Measurements from ENCODE around the gene ABCA1. TPM values are rescaled to one million over a fixed set of nuclear protein-coding genes. Genes with fewer than 3 reads are reported as not detected.

The ABCA1 gene
- total RNA-seq, 1 experiment from 2014 or later: 2.3 TPM

GRCh38 chr9:104883169-104883568, 44.8 kb downstream of the ABCA1 start:
- Histone ChIP-seq H3K27me3 (ENCODE audit: low read length) (no peaks in the 10 kb centered on the region), H2AFZ (ENCODE audit: low read length) (no peak overlapping the region), H3K4me2 (ENCODE audit: low read length) (no peak overlapping the region), H3K36me3 (ENCODE audit: low read depth, low read length) (no peaks in the 10 kb centered on the region), H3K9me2 (replicated peaks; ENCODE audit: low read length) (no peaks in the 10 kb centered on the region), H3K27ac (ENCODE audit: low read length) (no peak overlapping the region), H3K9ac (ENCODE audit: low read length) (no peak overlapping the region), H3K9me3 (ENCODE audit: low read length) (no peaks in the 10 kb centered on the region), H4K20me1 (ENCODE audit: low read length) (no peaks in the 10 kb centered on the region), H3F3A (ENCODE audit: low read length, unreplicated experiment) (no peaks in the 10 kb centered on the region), H3K4me3 (ENCODE audit: low read length) (no peak overlapping the region), H3K79me2 (ENCODE audit: low read length) (no peaks in the 10 kb centered on the region), H3K4me1 (ENCODE audit: insufficient read depth, low read length) (no peaks in the 10 kb centered on the region)
- intact Hi-C loops (cut with micrococcal nuclease): no loop called here
- ChIA-PET POLR2A (ENCODE audit: unreplicated experiment) (no interaction called here), CTCF (no interaction called here)
- no peak for DNase-seq
- ATAC-seq: no peak
- no peak for TF ChIP-seq EZH2phosphoT487 (IDR thresholded peaks at IDR 0.05; ENCODE audit: borderline replicate concordance, low read length)
- no TSS peak for BruUV-seq (replicated peaks)

DNA sequence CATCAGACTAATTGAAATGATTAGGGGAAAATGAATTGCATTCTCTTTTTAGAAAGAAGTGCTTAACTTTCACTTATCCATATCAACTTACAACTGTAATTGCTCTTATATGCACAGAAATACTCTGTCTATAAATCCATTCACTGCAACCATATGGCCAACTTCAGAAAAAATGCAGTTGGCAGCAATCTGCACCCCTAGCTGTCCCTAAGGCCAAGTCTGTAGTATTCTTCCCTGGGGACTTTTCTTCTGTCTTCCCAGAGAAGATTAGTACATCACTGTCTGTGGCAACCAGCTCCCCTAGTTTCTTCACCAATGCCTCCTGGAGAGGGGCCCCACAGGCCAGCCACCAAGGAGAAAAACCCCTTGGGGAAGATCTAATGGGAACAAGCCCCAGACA, 45.4 kb downstream of the ABCA1 start:
- Histone ChIP-seq H4K20me1 (ENCODE audit: low read length) (no peaks in the 10 kb centered on the region), H3K4me1 (ENCODE audit: insufficient read depth, low read length) (no peaks in the 10 kb centered on the region), H2AFZ (ENCODE audit: low read length) (no peak overlapping the region), H3K4me2 (ENCODE audit: low read length) (no peak overlapping the region), H3K9ac (ENCODE audit: low read length) (no peak overlapping the region), H3F3A (ENCODE audit: low read length, unreplicated experiment) (no peaks in the 10 kb centered on the region), H3K27ac (ENCODE audit: low read length) (no peak overlapping the region), H3K9me2 (replicated peaks; ENCODE audit: low read length) (no peaks in the 10 kb centered on the region), H3K36me3 (ENCODE audit: low read depth, low read length) (no peaks in the 10 kb centered on the region), H3K9me3 (ENCODE audit: low read length) (no peaks in the 10 kb centered on the region), H3K27me3 (ENCODE audit: low read length) (no peaks in the 10 kb centered on the region), H3K79me2 (ENCODE audit: low read length) (no peaks in the 10 kb centered on the region), H3K4me3 (ENCODE audit: low read length) (no peak overlapping the region)
- BruUV-seq (replicated peaks): no TSS peak
- intact Hi-C loops (cut with micrococcal nuclease): no loop called here
- ATAC-seq (no peak), DNase-seq (no peak)
- ChIA-PET POLR2A (ENCODE audit: unreplicated experiment) (no interaction called here), CTCF (no interaction called here)
- no peak for TF ChIP-seq EZH2 (IDR thresholded peaks at IDR 0.05; ENCODE audit: low read length, unreplicated experiment)
- TF ChIP-seq, protein P1, sequence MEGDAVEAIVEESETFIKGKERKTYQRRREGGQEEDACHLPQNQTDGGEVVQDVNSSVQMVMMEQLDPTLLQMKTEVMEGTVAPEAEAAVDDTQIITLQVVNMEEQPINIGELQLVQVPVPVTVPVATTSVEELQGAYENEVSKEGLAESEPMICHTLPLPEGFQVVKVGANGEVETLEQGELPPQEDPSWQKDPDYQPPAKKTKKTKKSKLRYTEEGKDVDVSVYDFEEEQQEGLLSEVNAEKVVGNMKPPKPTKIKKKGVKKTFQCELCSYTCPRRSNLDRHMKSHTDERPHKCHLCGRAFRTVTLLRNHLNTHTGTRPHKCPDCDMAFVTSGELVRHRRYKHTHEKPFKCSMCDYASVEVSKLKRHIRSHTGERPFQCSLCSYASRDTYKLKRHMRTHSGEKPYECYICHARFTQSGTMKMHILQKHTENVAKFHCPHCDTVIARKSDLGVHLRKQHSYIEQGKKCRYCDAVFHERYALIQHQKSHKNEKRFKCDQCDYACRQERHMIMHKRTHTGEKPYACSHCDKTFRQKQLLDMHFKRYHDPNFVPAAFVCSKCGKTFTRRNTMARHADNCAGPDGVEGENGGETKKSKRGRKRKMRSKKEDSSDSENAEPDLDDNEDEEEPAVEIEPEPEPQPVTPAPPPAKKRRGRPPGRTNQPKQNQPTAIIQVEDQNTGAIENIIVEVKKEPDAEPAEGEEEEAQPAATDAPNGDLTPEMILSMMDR (conservative IDR thresholded peaks at IDR 0.05; ENCODE audit: low read depth, low read length): no peak
- TF ChIP-seq EZH2phosphoT487 (IDR thresholded peaks at IDR 0.05; ENCODE audit: borderline replicate concordance, low read length): no peak

- POLR2A ChIA-PET (ENCODE audit: unreplicated experiment): no interaction called here
- DNase-seq (no peak), ATAC-seq (no peak)
- Histone ChIP-seq H3K9me2 (replicated peaks; ENCODE audit: low read length) (no peaks in the 10 kb centered on the region), H2AFZ (ENCODE audit: low read length) (no peak overlapping the region), H3K4me2 (ENCODE audit: low read length) (no peak overlapping the region), H3K27ac (ENCODE audit: low read length) (no peak overlapping the region), H3K27me3 (ENCODE audit: low read length) (no peaks in the 10 kb centered on the region), H3K4me1 (ENCODE audit: insufficient read depth, low read length) (no peaks in the 10 kb centered on the region), H3K9me3 (ENCODE audit: low read length) (no peaks in the 10 kb centered on the region), H3K36me3 (ENCODE audit: low read depth, low read length) (no peaks in the 10 kb centered on the region), H3K4me3 (ENCODE audit: low read length) (no peak overlapping the region), H3K79me2 (ENCODE audit: low read length) (no peaks in the 10 kb centered on the region), H3F3A (ENCODE audit: low read length, unreplicated experiment) (no peaks in the 10 kb centered on the region), H4K20me1 (ENCODE audit: low read length) (no peaks in the 10 kb centered on the region), H3K9ac (ENCODE audit: low read length) (no peak overlapping the region)
- intact Hi-C loops (cut with micrococcal nuclease): no loop called here
- BruUV-seq (replicated peaks): no TSS peak
- CTCF ChIA-PET: no interaction called here
- TF ChIP-seq EZH2 (IDR thresholded peaks at IDR 0.05; ENCODE audit: low read length, unreplicated experiment) (no peak), EZH2phosphoT487 (IDR thresholded peaks at IDR 0.05; ENCODE audit: borderline replicate concordance, low read length) (no peak)
- TF ChIP-seq, protein P1 (conservative IDR thresholded peaks at IDR 0.05; ENCODE audit: low read depth, low read length): no peak
Measured at GRCh38 chr9:104882086-104882485, 45.9 kb downstream of the ABCA1 start.

All from PC-3 (cell line).